Heart left ventricle (tissue), 16 donors: ENCODE data around the gene UBE2I. TPM values are rescaled to one million over a fixed set of nuclear protein-coding genes. Genes with fewer than 3 reads are reported as not detected.

Source experiments
- ATAC-seq, 4 donors: fragments of 200-7000 bp; cut with Tn5 transposase; one replicate each; pipeline ENCODE4 v1.9.1; 2020 to 2022; ENCODE audit warnings: moderate library complexity in 4 of 4, mild to moderate bottlenecking in 3 of 4, moderate number of reproducible peaks in 1 of 4
- DNase-seq, 5 donors: peaks; one replicate each; pipeline ENCODE4 v3.0.0-alpha.2; 2020
- H3K27ac ChIP-seq, 12 donors: fragments of 200-600 bp; sonication (generic) in 4 of 12; one replicate each; pipeline versions ENCODE4 v1.5.0 to v1.8.0; 2016 to 2022; ENCODE audit warnings: mild to moderate bottlenecking in 2 of 12
- H3K27me3 ChIP-seq, 9 donors: fragments of 200-600 bp; sonication (generic) in 2 of 9; one replicate each; pipeline versions ENCODE4 v1.5.1 to v1.8.0; 2016 to 2022; ENCODE audit warnings: mild to moderate bottlenecking in 3 of 9
- H3K36me3 ChIP-seq, 9 donors: fragments of 200-600 bp; sonication (generic) in 2 of 9; one replicate each; pipeline versions ENCODE4 v1.5.0 to v1.8.0; 2018 to 2022; ENCODE audit warnings: mild to moderate bottlenecking in 2 of 9
- H3K4me1 ChIP-seq, 12 donors: fragments of 200-600 bp; sonication (generic) in 4 of 12; one replicate each; pipeline versions ENCODE4 v1.5.0 to v1.8.0; 2016 to 2022; ENCODE audit warnings: mild to moderate bottlenecking in 3 of 12
- H3K4me3 ChIP-seq, 12 donors: fragments of 200-600 bp; sonication (generic) in 4 of 12; one replicate each; pipeline versions ENCODE4 v1.5.0 to v1.8.0; 2017 to 2022; ENCODE audit warnings: mild to moderate bottlenecking in 9 of 12, moderate library complexity in 4 of 12
- H3K9me3 ChIP-seq, 12 donors: fragments of 200-600 bp; sonication (generic) in 4 of 12; one replicate each; pipeline versions ENCODE4 v1.5.0 to v1.8.0; 2016 to 2022; ENCODE audit warnings: mild to moderate bottlenecking in 1 of 12
- CTCF ChIP-seq, 12 donors: fragments of 200-600 bp; sonication (generic) in 4 of 12; IDR thresholded peaks; one replicate each; pipeline versions ENCODE4 v1.5.0 to v1.8.0; 2018 to 2022; ENCODE audit warnings: antibody characterized with exemption in 12 of 12, mild to moderate bottlenecking in 5 of 12
- POLR2A ChIP-seq, 2 donors: fragments of 450-650 bp; IDR thresholded peaks; one replicate each; pipeline ENCODE4 v1.6.1; 2017; ENCODE audit warnings: antibody characterized with exemption in 2 of 2, mild to moderate bottlenecking in 2 of 2, moderate library complexity in 2 of 2
- WGBS, 4 donors: extraction: QIAGEN DNeasy Blood & Tissue Kit in 2 of 4; methylation state at CpG; one replicate each; pipeline versions ENCODE4 v1.1.5 to v1.1.7; 2013 to 2018; 5-methylcytosine and 5-hydroxymethylcytosine counted together
- intact Hi-C, 10 donors: fragments of 100-400 bp; cut with DNase I; formaldehyde crosslinking; loops; one replicate each; pipeline versions ENCODE4 v1.11.1 to v1.14.2; 2022
- polyA plus RNA-seq, 2 donors: library from polyadenylated mRNA; stranded (reverse); fragments of 200-250 nt; gene quantifications; one replicate each; pipeline ENCODE4 v1.2.3, GENCODE V29; 2013
- total RNA-seq, 9 donors: library from RNA; depleted of rRNA in 2 of 9; stranded (reverse); fragments of >200 nt in 2 of 9; fragmentation: NEBNext Ultra II Directional in 3 of 9; extraction: Animal tissue kit (Norgen Biotek cat#: 25700) in 3 of 9; gene quantifications; one replicate each; pipeline versions ENCODE4 v1.1.0 to v1.2.4, GENCODE V29; 2016 to 2023
- donor health status: ischemic (EF 13 %, LVEDD 7.1; RV severe dilation, severe dysfunction).
- donor health status: healthy with polysubstance abuse.
- donor health status: DM: no; HTN: yes; CAD: no.
- donor health status: DM: no; HTN: no; CAD: no.
- donor health status: ischemic (EF 25% LVEDD 6.9; RV normal size, moderate dysfunction).
- donor health status: ischemic (EF 25% LVEDD 5.7; RV mildly dilated, moderate dysfunction).
- donor health status: healthy.
- donor health status: DM: yes; HTN: yes; CAD: no.
- donor health status: ischemic (EF 35%, LVEDD 5.7; RV mildly dilated, moderate dysfunction).
- donor health status: nonischemic (EF 11% LVEDD 7.7; RV severe dilation, severe dysfunction).
- donor health status: DM: yes; HTN: yes; CAD: no.
- donor health status: PGD.
- donor health status: ischemic (EF 29% LVEDD 5.4; RV normal size, mild dysfunction).
- donor health status: nonischemic (EF 23%, LVEDD 6.1; RV moderate dilation, normal function).

UBE2I gene
- total and polyA plus RNA-seq, 11 donors, result 59.3 to 105 (median 82.5) TPM

- Histone ChIP-seq H3K4me1 (no peaks in the 10 kb centered on the region), H3K27ac (no peak overlapping the region), H3K4me3 (no peak overlapping the region), H3K27me3 (peaks cover 0 to 35% (median 9%) of the 10 kb centered on the region in 9 donors), H3K9me3 (no peaks in the 10 kb centered on the region), H3K36me3 (no peaks in the 10 kb centered on the region)
- intact Hi-C loops, result no loop called here
- DNase-seq, result no peak
- no peak for TF ChIP-seq CTCF (IDR thresholded peaks at IDR 0.05)
- no peak for TF ChIP-seq POLR2A (IDR thresholded peaks at IDR 0.05)
- no peak for ATAC-seq
- 81 to 86% (median 83%) methylated on average over 15 to 29 of the region's 29 CpGs for WGBS, 4 donors
Observed at GRCh38 chr16:1279945-1280589, 29.4 kb upstream of the UBE2I start.

GRCh38 chr16:1280783-1281182 lies 28.7 kb upstream of the UBE2I start:
- Histone ChIP-seq H3K27ac (no peak overlapping the region), H3K27me3 (peaks cover 0 to 42% (median 9%) of the 10 kb centered on the region in 9 donors), H3K36me3 (no peaks in the 10 kb centered on the region), H3K9me3 (no peaks in the 10 kb centered on the region), H3K4me3 (no peak overlapping the region), H3K4me1 (no peaks in the 10 kb centered on the region)
- no peak for ATAC-seq
- intact Hi-C loops, result no loop called here
- DNase-seq, result no peak
- TF ChIP-seq POLR2A (IDR thresholded peaks at IDR 0.05), result no peak
- TF ChIP-seq CTCF (IDR thresholded peaks at IDR 0.05), result no peak
- WGBS, 4 donors, result 75 to 87% (median 82%) methylated on average over 7 to 8 of the region's 8 CpGs

- Histone ChIP-seq H3K36me3 (no peaks in the 10 kb centered on the region), H3K4me3 (no peak overlapping the region), H3K9me3 (no peaks in the 10 kb centered on the region), H3K27ac (no peak overlapping the region), H3K4me1 (no peaks in the 10 kb centered on the region), H3K27me3 (peaks cover 0 to 43% (median 11%) of the 10 kb centered on the region in 9 donors)
- DNase-seq (no peak), ATAC-seq (no peak)
- 79 to 90% (median 81%) methylated on average over 15 to 16 of the region's 16 CpGs for WGBS, 4 donors
- TF ChIP-seq CTCF (IDR thresholded peaks at IDR 0.05) (no peak), POLR2A (IDR thresholded peaks at IDR 0.05) (no peak)
- intact Hi-C loops, result no loop called here
Observed at GRCh38 chr16:1281517-1281916, 27.9 kb upstream of the UBE2I start.

- ATAC-seq (no peak), DNase-seq (no peak)
- peaks cover 0 to 47% (median 8%) of the 10 kb centered on the region in 9 donors for H3K27me3 ChIP-seq
- intact Hi-C loops, result no loop called here
- no peaks in the 10 kb centered on the region for H3K9me3 ChIP-seq
- TF ChIP-seq POLR2A (IDR thresholded peaks at IDR 0.05) (no peak), CTCF (IDR thresholded peaks at IDR 0.05) (no peak)
- H3K36me3 ChIP-seq, result no peaks in the 10 kb centered on the region
- no peaks in the 10 kb centered on the region for H3K4me1 ChIP-seq
- WGBS, 4 donors, result 71 to 84% (median 76%) methylated on average over 11 to 17 of the region's 17 CpGs
- H3K4me3 ChIP-seq, result no peak overlapping the region
- no peak overlapping the region for H3K27ac ChIP-seq
Observed at GRCh38 chr16:1282324-1282973, 27.0 kb upstream of the UBE2I start.
